NCI-H1092 treated with DMSO at 0.1 percent for 48 hours (cell line): ENCODE data around the gene HOXB1.

Source experiments
- DNase-seq: peaks from one replicate; lab custom pipeline; 2025; lab: John Stamatoyannopoulos, UW

Gene HOXB1

GRCh38 chr17:48530887-48531272 lies at the start of gene HOXB1:
Gene HOXB1, minus strand, starts transcription at chr17:48531011. Its CDS starts 107 bp downstream, at chr17:48530904.
- no peak for DNase-seq

GRCh38 chr17:48579760-48580554 lies 49.1 kb upstream of the HOXB1 start:
- DNase-seq = no peak

GRCh38 chr17:48579471-48579759 lies 48.6 kb upstream of the HOXB1 start:
- no peak for DNase-seq

- DNase-seq = no peak
Observed at GRCh38 chr17:48578616-48579470, 48.0 kb upstream of the HOXB1 start.

GRCh38 chr17:48577946-48578615 lies 47.3 kb upstream of the HOXB1 start, which contains the start of gene HOXB4:
Gene HOXB4, minus strand, starts transcription at chr17:48578350. Its CDS starts 31 bp downstream, at chr17:48578319.
- no peak for DNase-seq

GRCh38 chr17:48577330-48577945 lies 46.6 kb upstream of the HOXB1 start:
- DNase-seq = no peak

GRCh38 chr17:48576479-48577309 lies 45.9 kb upstream of the HOXB1 start:
- no peak for DNase-seq

GRCh38 chr17:48575673-48576478 lies 45.1 kb upstream of the HOXB1 start:
- DNase-seq = no peak

GRCh38 chr17:48575066-48575582 lies 44.3 kb upstream of the HOXB1 start:
- DNase-seq = no peak

- no peak for DNase-seq
Observed at GRCh38 chr17:48574505-48575065, 43.8 kb upstream of the HOXB1 start.

GRCh38 chr17:48571826-48572417 lies 41.1 kb upstream of the HOXB1 start:
- no peak for DNase-seq

GRCh38 chr17:48571024-48571818 lies 40.4 kb upstream of the HOXB1 start:
- DNase-seq = no peak

- DNase-seq = no peak
Observed at GRCh38 chr17:48570325-48571023, 39.7 kb upstream of the HOXB1 start.

GRCh38 chr17:48569674-48570324 lies 39.0 kb upstream of the HOXB1 start:
- DNase-seq = no peak

GRCh38 chr17:48569240-48569582 lies 38.4 kb upstream of the HOXB1 start:
- no peak for DNase-seq

- no peak for DNase-seq
Observed at GRCh38 chr17:48568499-48569239, 37.9 kb upstream of the HOXB1 start.
